MM.1S (cell line): ENCODE results near the gene STARD3.
A peak's percentile ranks its signal among the peaks of the same experiment; 100 is the strongest.

Experiments
- DNase-seq: peaks from one replicate; pipeline ENCODE4 v3.0.0-alpha.2; 2015
- H2AFZ ChIP-seq: fragments of 300-600 bp; sonication (generic); 2 replicates; pipeline ENCODE4 v1.6.0; 2016; ENCODE audit warnings: antibody characterized with exemption, low read length
- H3F3A ChIP-seq: fragments of 300-600 bp; sonication (generic); 2 replicates; pipeline ENCODE4 v1.6.1; 2016; ENCODE audit warnings: mild to moderate bottlenecking, antibody characterized with exemption, low read length, moderate library complexity, mixed read lengths; ENCODE audit not compliant: insufficient read depth
- H3K27ac ChIP-seq: fragments of 300-600 bp; sonication (generic); 2 replicates; pipeline ENCODE4 v1.5.1; 2016; ENCODE audit warnings: mild to moderate bottlenecking, low read length
- H3K27me3 ChIP-seq: fragments of 300-600 bp; sonication (generic); replicated peaks from 2 replicates; pipeline ENCODE4 v1.6.0; 2016; ENCODE audit warnings: low read length; ENCODE audit not compliant: insufficient read depth
- H3K36me3 ChIP-seq: fragments of 300-600 bp; sonication (generic); replicated peaks from 2 replicates; pipeline ENCODE4 v1.6.1; 2016; ENCODE audit warnings: mild to moderate bottlenecking, low read length, mixed read lengths; ENCODE audit not compliant: insufficient read depth
- H3K4me1 ChIP-seq: fragments of 300-600 bp; sonication (generic); 2 replicates; pipeline ENCODE4 v1.6.1; 2016; ENCODE audit warnings: low read length, mixed read lengths
- H3K4me2 ChIP-seq: fragments of 300-600 bp; sonication (generic); 2 replicates; pipeline ENCODE4 v1.6.0; 2016; ENCODE audit warnings: low read depth, low read length
- H3K4me3 ChIP-seq: fragments of 300-600 bp; sonication (generic); 2 replicates; pipeline ENCODE4 v1.5.1; 2016; ENCODE audit warnings: low read length, mixed read lengths
- H3K79me2 ChIP-seq: fragments of 300-600 bp; sonication (generic); 2 replicates; pipeline ENCODE4 v1.6.1; 2016; ENCODE audit warnings: mixed run types, low read length, mixed read lengths
- H3K9ac ChIP-seq: fragments of 300-600 bp; sonication (generic); 2 replicates; pipeline ENCODE4 v1.6.1; 2016; ENCODE audit warnings: low read length, mixed read lengths
- H3K9me2 ChIP-seq: fragments of 300-600 bp; sonication (generic); replicated peaks from 2 replicates; pipeline ENCODE4 v1.6.1; 2016; ENCODE audit warnings: mild to moderate bottlenecking, low read length, mixed read lengths; ENCODE audit not compliant: insufficient read depth
- H3K9me3 ChIP-seq: fragments of 300-600 bp; sonication (generic); replicated peaks from 2 replicates; pipeline ENCODE4 v1.6.1; 2016; ENCODE audit warnings: mild to moderate bottlenecking, low read length, mixed read lengths; ENCODE audit not compliant: insufficient read depth
- H4K20me1 ChIP-seq: fragments of 300-600 bp; sonication (generic); 2 replicates; pipeline ENCODE4 v1.6.1; 2016; ENCODE audit warnings: mild to moderate bottlenecking, low read length, moderate library complexity, mixed read lengths; ENCODE audit not compliant: insufficient read depth
- EZH2 ChIP-seq: fragments of 300-600 bp; sonication (generic); optimal IDR thresholded peaks from 2 replicates; pipeline ENCODE3; 2017; ENCODE audit warnings: low read depth, mild to moderate bottlenecking, antibody characterized with exemption, low read length, mixed read lengths
- EZH2phosphoT487 ChIP-seq: fragments of 300-600 bp; sonication (generic); IDR thresholded peaks from 2 replicates; pipeline ENCODE4 v1.6.1; 2018; ENCODE audit warnings: antibody characterized with exemption, low read length
- TF ChIP-seq, protein P1 (sequence below): fragments of 300-600 bp; sonication (generic); IDR thresholded peaks from 2 replicates; pipeline ENCODE4 v1.5.1; 2016; ENCODE audit warnings: antibody characterized with exemption, low read length, mixed read lengths

Gene STARD3

GRCh38 chr17:39652587-39653315 lies 15.8 kb downstream of the STARD3 start:
- no peak overlapping the region for H3K9ac ChIP-seq
- H3K4me2 ChIP-seq = no peak overlapping the region
- no peak overlapping the region for H3K4me3 ChIP-seq
- no peaks in the 10 kb centered on the region for H3K9me3 ChIP-seq
- no peaks in the 10 kb centered on the region for H4K20me1 ChIP-seq
- no peaks in the 10 kb centered on the region for H3K9me2 ChIP-seq
- H3K79me2 ChIP-seq = peaks cover 10% of the 10 kb centered on the region; the same call in 1 of the 2 replicates
- no peak overlapping the region for H3K27ac ChIP-seq
- TF ChIP-seq EZH2phosphoT487 (no peak), EZH2 (no peak)
- TF ChIP-seq, protein P1, sequence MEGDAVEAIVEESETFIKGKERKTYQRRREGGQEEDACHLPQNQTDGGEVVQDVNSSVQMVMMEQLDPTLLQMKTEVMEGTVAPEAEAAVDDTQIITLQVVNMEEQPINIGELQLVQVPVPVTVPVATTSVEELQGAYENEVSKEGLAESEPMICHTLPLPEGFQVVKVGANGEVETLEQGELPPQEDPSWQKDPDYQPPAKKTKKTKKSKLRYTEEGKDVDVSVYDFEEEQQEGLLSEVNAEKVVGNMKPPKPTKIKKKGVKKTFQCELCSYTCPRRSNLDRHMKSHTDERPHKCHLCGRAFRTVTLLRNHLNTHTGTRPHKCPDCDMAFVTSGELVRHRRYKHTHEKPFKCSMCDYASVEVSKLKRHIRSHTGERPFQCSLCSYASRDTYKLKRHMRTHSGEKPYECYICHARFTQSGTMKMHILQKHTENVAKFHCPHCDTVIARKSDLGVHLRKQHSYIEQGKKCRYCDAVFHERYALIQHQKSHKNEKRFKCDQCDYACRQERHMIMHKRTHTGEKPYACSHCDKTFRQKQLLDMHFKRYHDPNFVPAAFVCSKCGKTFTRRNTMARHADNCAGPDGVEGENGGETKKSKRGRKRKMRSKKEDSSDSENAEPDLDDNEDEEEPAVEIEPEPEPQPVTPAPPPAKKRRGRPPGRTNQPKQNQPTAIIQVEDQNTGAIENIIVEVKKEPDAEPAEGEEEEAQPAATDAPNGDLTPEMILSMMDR = no peak
- H3F3A ChIP-seq = no peaks in the 10 kb centered on the region
- no peak for DNase-seq
- H2AFZ ChIP-seq = no peak overlapping the region
- H3K4me1 ChIP-seq = no peaks in the 10 kb centered on the region
- no peaks in the 10 kb centered on the region for H3K27me3 ChIP-seq
- no peaks in the 10 kb centered on the region for H3K36me3 ChIP-seq

- Histone ChIP-seq H3K9me2 (no peaks in the 10 kb centered on the region), H3F3A (no peaks in the 10 kb centered on the region), H3K36me3 (no peaks in the 10 kb centered on the region), H3K4me2 (no peak overlapping the region), H2AFZ (no peak overlapping the region), H3K27me3 (no peaks in the 10 kb centered on the region), H3K79me2 (peaks cover 10% of the 10 kb centered on the region; the same call in 1 of the 2 replicates), H3K27ac (no peak overlapping the region), H3K4me3 (no peak overlapping the region), H3K4me1 (no peaks in the 10 kb centered on the region), H3K9me3 (no peaks in the 10 kb centered on the region), H3K9ac (no peak overlapping the region), H4K20me1 (no peaks in the 10 kb centered on the region)
- no peak for TF ChIP-seq EZH2phosphoT487
- TF ChIP-seq EZH2 = no peak
- TF ChIP-seq, protein P1 = no peak
- DNase-seq = no peak
Measured at GRCh38 chr17:39653316-39653661, 16.3 kb downstream of the STARD3 start.

- H3K9ac ChIP-seq = no peak overlapping the region
- peak; percentile 52 for DNase-seq
Measured at GRCh38 chr17:39653662-39654331, 16.9 kb downstream of the STARD3 start.

More at GRCh38 chr17:39653662-39654331, 16.9 kb downstream of the STARD3 start:
- Histone ChIP-seq H3K27ac (no peak overlapping the region), H3F3A (no peaks in the 10 kb centered on the region), H3K4me1 (no peaks in the 10 kb centered on the region), H3K4me2 (no peak overlapping the region), H3K36me3 (no peaks in the 10 kb centered on the region), H3K9me2 (no peaks in the 10 kb centered on the region), H3K79me2 (peaks cover 10% of the 10 kb centered on the region; the same call in 1 of the 2 replicates), H3K4me3 (no peak overlapping the region), H2AFZ (no peak overlapping the region), H3K27me3 (no peaks in the 10 kb centered on the region), H4K20me1 (no peaks in the 10 kb centered on the region), H3K9me3 (no peaks in the 10 kb centered on the region)
- TF ChIP-seq EZH2 = no peak
- TF ChIP-seq, protein P1 = peak; percentile 95
